Mesendoderm (in vitro differentiated cells): ENCODE data around the gene BACH1.

ENCODE experiments used
- DNase-seq: peaks from one replicate; pipeline ENCODE4 v3.0.0; 2013
- H2AK5ac ChIP-seq: 2 replicates; pipeline ENCODE4 v1.6.1; 2013; ENCODE audit warnings: low read length, inconsistent platforms
- H2BK120ac ChIP-seq: 2 replicates; pipeline ENCODE4 v1.6.1; 2013; ENCODE audit warnings: low read depth, mild to moderate bottlenecking, low read length, moderate library complexity, mixed read lengths
- H2BK15ac ChIP-seq: replicated peaks from 2 replicates; pipeline ENCODE4 v1.6.1; 2013; ENCODE audit warnings: low read depth, mild to moderate bottlenecking, moderate library complexity
- H2BK5ac ChIP-seq: 2 replicates; pipeline ENCODE4 v1.6.1; 2013; ENCODE audit warnings: low read length, inconsistent platforms
- H3K18ac ChIP-seq: 2 replicates; pipeline ENCODE4 v1.6.1; 2013; ENCODE audit warnings: mild to moderate bottlenecking, low read length, mixed read lengths
- H3K23ac ChIP-seq: one replicate; pipeline ENCODE4 v1.6.1; 2013; ENCODE audit warnings: low read length
- H3K27ac ChIP-seq: 2 replicates; pipeline ENCODE4 v1.5.1; 2013; ENCODE audit warnings: low read depth, mild to moderate bottlenecking, inconsistent platforms, low read length, moderate library complexity
- H3K27me3 ChIP-seq: 2 replicates; pipeline ENCODE4 v1.6.1; 2013; ENCODE audit warnings: low read length, control low read depth, mild to moderate bottlenecking, inconsistent platforms; ENCODE audit not compliant: insufficient read depth, poor library complexity
- H3K36me3 ChIP-seq: 2 replicates; pipeline ENCODE4 v1.6.1; 2013; ENCODE audit warnings: low read length, inconsistent platforms; ENCODE audit not compliant: control insufficient read depth, insufficient read depth
- H3K4ac ChIP-seq: one replicate; pipeline ENCODE4 v1.6.1; 2013; ENCODE audit warnings: low read depth, mild to moderate bottlenecking, low read length, moderate library complexity
- H3K4me1 ChIP-seq: 2 replicates; pipeline ENCODE4 v1.6.1; 2013; ENCODE audit warnings: low read depth, low read length, inconsistent platforms; ENCODE audit not compliant: control insufficient read depth
- H3K4me2 ChIP-seq: 2 replicates; pipeline ENCODE4 v1.6.1; 2013; ENCODE audit warnings: low read length
- H3K4me3 ChIP-seq: 2 replicates; pipeline ENCODE4 v1.5.1; 2013; ENCODE audit warnings: mild to moderate bottlenecking, low read length
- H3K56ac ChIP-seq: one replicate; pipeline ENCODE4 v1.6.1; 2013; ENCODE audit warnings: low read length
- H3K79me1 ChIP-seq: 2 replicates; pipeline ENCODE4 v1.6.1; 2013; ENCODE audit warnings: low read length, inconsistent platforms
- H3K79me2 ChIP-seq: 2 replicates; pipeline ENCODE4 v1.6.1; 2013; ENCODE audit warnings: mild to moderate bottlenecking, low read length; ENCODE audit not compliant: control insufficient read depth, insufficient read depth
- H3K9ac ChIP-seq: 2 replicates; pipeline ENCODE4 v1.6.1; 2013; ENCODE audit warnings: low read length, inconsistent platforms
- H4K5ac ChIP-seq: one replicate; pipeline ENCODE4 v1.6.1; 2013; ENCODE audit warnings: low read length
- H4K8ac ChIP-seq: one replicate; pipeline ENCODE4 v1.6.1; 2013; ENCODE audit warnings: low read depth, mild to moderate bottlenecking, control low read depth, low read length, moderate library complexity
- WGBS: extraction: QIAGEN DNeasy Blood & Tissue Kit; methylation state at CpG from one replicate; pipeline ENCODE4 v1.1.7; 2013; ENCODE audit warnings: low lambda C conversion rate, missing lambda C conversion rate; ENCODE audit not compliant: insufficient coverage; ENCODE audit errors: extremely low coverage; 5-methylcytosine and 5-hydroxymethylcytosine counted together

Gene BACH1

GRCh38 chr21:29295066-29295650, 3.6 kb upstream of the BACH1 start:
- H3K56ac ChIP-seq: no peak overlapping the region
- no peak overlapping the region for H4K5ac ChIP-seq
- peaks cover 4% of the 10 kb centered on the region for H3K79me1 ChIP-seq
- no peak overlapping the region for H3K4me2 ChIP-seq
- no CpG with 5 or more reads among the region's 9 CpGs for WGBS
- no peak overlapping the region for H2BK120ac ChIP-seq
- no peak overlapping the region for H3K4ac ChIP-seq
- no peak overlapping the region for H2BK5ac ChIP-seq
- H3K4me1 ChIP-seq: no peaks in the 10 kb centered on the region
- H3K79me2 ChIP-seq: peaks cover 9% of the 10 kb centered on the region
- H2BK15ac ChIP-seq: no peak overlapping the region
- H3K36me3 ChIP-seq: no peaks in the 10 kb centered on the region
- no peak overlapping the region for H3K23ac ChIP-seq
- no peak for DNase-seq
- no peak overlapping the region for H2AK5ac ChIP-seq
- H3K18ac ChIP-seq: no peak overlapping the region
- H3K9ac ChIP-seq: no peak overlapping the region
- H3K27ac ChIP-seq: no peak overlapping the region
- H3K4me3 ChIP-seq: no peak overlapping the region
- H4K8ac ChIP-seq: no peak overlapping the region
- H3K27me3 ChIP-seq: no peaks in the 10 kb centered on the region

DNA sequence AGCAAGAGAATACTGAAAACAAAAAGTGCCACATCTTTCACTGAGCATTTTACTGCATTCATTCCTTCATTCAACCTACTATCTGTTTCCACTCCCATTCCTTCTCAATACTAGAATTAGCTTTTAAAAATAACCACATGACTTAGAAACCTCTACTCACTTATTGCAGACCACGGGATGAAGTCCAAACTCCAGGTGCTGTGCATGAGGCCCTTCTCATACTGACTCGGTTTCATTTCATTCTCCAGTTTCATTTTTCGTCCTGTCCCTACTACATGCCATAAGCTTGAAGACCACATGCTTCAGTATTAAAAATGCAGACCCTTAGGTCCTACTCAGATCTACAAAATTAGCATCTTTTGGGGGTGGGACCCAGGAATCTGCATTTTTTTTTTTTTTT, 2.3 kb upstream of the BACH1 start:
- Histone ChIP-seq H3K18ac (no peak overlapping the region), H4K8ac (no peak overlapping the region), H3K79me1 (peaks cover 7% of the 10 kb centered on the region), H2BK120ac (no peak overlapping the region), H3K36me3 (no peaks in the 10 kb centered on the region), H3K27ac (no peak overlapping the region), H3K56ac (no peak overlapping the region), H2BK15ac (no peak overlapping the region), H3K9ac (no peak overlapping the region), H4K5ac (no peak overlapping the region), H3K27me3 (no peaks in the 10 kb centered on the region), H3K4me2 (no peak overlapping the region), H2AK5ac (no peak overlapping the region), H3K4me3 (no peak overlapping the region), H3K4ac (no peak overlapping the region), H3K4me1 (peaks cover 3% of the 10 kb centered on the region), H3K23ac (no peak overlapping the region), H3K79me2 (peaks cover 19% of the 10 kb centered on the region), H2BK5ac (no peak overlapping the region)
- no peak for DNase-seq
- WGBS: no CpG with 5 or more reads among the region's 3 CpGs

DNA sequence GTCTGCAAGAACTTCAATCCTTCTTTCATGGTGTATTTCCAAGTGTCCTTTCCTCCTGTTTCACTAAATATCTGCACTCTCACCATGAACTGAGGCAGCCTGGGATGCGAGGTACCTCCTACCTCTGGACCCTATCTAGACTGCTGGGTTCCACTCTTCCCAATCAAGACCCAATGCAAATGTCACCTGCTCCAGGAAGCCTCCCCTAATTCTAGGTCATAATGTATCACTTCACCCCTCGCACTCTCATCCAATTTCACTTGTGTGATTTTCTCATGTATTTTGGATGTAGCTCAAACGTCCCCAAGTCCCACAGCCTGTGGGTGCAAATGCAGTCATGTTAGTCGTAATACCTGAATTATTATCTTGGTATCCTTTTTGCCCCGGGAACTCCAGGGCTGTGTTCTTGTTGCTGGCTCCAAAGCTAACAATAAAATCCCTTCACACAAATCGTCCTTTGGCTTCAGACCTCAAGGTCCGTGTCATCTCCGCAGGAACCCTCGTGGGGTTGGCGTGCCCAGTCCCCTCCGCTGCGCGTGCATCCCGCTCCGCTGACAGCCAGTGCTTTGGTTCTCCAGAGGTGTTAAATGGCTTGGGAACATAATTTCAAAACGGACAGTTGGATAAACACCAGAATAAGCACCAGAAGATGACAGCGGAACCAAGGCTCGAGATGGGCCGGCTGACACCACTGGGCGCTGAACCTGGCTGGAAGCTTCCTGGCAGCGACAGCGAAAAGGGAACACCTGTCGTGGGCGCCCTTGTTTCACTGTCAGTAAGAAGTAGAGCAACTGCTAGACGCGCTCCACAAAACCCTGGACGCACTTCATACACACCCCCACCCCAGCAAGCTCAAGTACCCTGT, 1.0 kb upstream of the BACH1 start:
- Histone ChIP-seq H4K8ac (no peak overlapping the region), H3K27me3 (no peaks in the 10 kb centered on the region), H2AK5ac (no peak overlapping the region), H3K56ac (peak overlapping the region; percentile 89), H2BK15ac (no peak overlapping the region), H3K4me2 (peak overlapping the region; percentile 83), H3K36me3 (no peaks in the 10 kb centered on the region), H3K4ac (no peak overlapping the region), H3K9ac (peak overlapping the region; percentile 75), H2BK120ac (no peak overlapping the region), H3K4me3 (peak overlapping the region; percentile 55), H3K79me1 (peaks cover 14% of the 10 kb centered on the region), H3K79me2 (peaks cover 31% of the 10 kb centered on the region), H3K23ac (peak overlapping the region; percentile 45), H3K27ac (no peak overlapping the region), H3K18ac (no peak overlapping the region), H2BK5ac (no peak overlapping the region), H3K4me1 (peaks cover 10% of the 10 kb centered on the region), H4K5ac (no peak overlapping the region)
- WGBS: no CpG with 5 or more reads among the region's 27 CpGs
- no peak for DNase-seq

- peak; percentile 61 for DNase-seq
Observed at GRCh38 chr21:29299046-29299915, 559 bp downstream of the BACH1 start.

DNA sequence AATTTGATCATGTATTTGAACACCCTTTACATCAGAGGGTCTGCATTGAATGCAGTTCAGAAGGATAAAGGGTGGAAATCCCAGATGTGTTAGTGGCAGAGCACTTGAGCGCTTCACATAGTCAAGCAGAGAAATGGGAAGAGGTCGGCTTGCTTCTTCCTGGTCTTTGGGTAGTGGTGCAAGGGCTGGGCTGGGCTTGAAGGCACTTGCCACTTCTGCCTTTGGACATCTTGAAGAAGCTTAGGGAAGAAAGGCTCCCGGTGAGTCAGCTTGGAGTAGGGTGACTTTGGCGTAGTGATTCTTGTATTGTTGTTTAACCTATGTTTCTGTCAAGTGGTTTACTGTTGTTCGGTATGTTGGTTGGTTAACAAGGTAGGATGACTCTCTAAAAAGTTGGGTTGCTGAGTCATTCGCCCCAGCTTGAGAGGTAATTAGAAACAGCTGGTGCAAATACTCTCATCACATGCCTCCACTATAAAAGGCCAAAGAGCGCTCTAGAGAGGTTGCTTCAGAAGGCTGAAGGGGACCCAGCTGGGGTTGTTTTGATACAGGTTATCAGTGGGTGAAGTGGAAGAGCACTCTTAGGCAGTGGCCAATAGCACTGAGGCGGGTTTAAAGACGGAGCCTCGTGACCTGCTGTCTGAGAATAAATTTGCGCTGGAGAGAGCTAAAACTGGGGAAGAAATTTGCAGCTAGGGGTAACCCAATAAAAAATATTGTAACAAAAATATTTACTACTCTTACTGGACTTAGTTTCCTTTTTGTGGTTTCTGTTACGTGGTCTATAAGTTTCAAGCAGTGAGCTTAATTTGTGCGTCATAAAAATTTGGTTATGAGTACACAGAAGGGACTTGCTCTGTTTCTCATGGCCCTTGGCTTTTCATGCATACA, 1.4 kb downstream of the BACH1 start:
- peak; percentile 89 for DNase-seq
- H3K56ac ChIP-seq: peak overlapping the region; percentile 98
- peak overlapping the region; percentile 99 for H3K4me2 ChIP-seq
- H3K36me3 ChIP-seq: no peaks in the 10 kb centered on the region
- no peak overlapping the region for H4K8ac ChIP-seq
- peak overlapping the region; percentile 87 for H3K4me3 ChIP-seq
- no peak overlapping the region for H2BK15ac ChIP-seq
- no peak overlapping the region for H4K5ac ChIP-seq
- no peaks in the 10 kb centered on the region for H3K27me3 ChIP-seq
- H2BK120ac ChIP-seq: no peak overlapping the region
- no peak overlapping the region for H3K23ac ChIP-seq
- H3K18ac ChIP-seq: no peak overlapping the region
- peak overlapping the region; percentile 75 for H3K9ac ChIP-seq
- H3K27ac ChIP-seq: peak overlapping the region; percentile 34
- H3K79me2 ChIP-seq: peaks cover 50% of the 10 kb centered on the region
- H3K4me1 ChIP-seq: peaks cover 14% of the 10 kb centered on the region
- peaks cover 18% of the 10 kb centered on the region for H3K79me1 ChIP-seq
- no peak overlapping the region for H3K4ac ChIP-seq
- WGBS: no CpG with 5 or more reads among the region's 13 CpGs
- no peak overlapping the region for H2BK5ac ChIP-seq
- H2AK5ac ChIP-seq: peak overlapping the region; percentile 69

More at GRCh38 chr21:29299046-29299915, 559 bp downstream of the BACH1 start:
- Histone ChIP-seq H2BK15ac (peak overlapping the region; percentile 15), H3K18ac (peak overlapping the region; percentile 97), H3K36me3 (no peaks in the 10 kb centered on the region), H3K9ac (peak overlapping the region; percentile 75), H3K23ac (peak overlapping the region; percentile 87), H3K4me1 (peaks cover 12% of the 10 kb centered on the region), H2AK5ac (peak overlapping the region; percentile 29), H3K4me2 (peak overlapping the region; percentile 99), H3K4me3 (peak overlapping the region; percentile 87), H3K79me2 (peaks cover 43% of the 10 kb centered on the region), H2BK120ac (no peak overlapping the region), H2BK5ac (no peak overlapping the region), H3K27ac (peak overlapping the region; percentile 34), H3K27me3 (no peaks in the 10 kb centered on the region), H3K56ac (peak overlapping the region; percentile 98), H4K5ac (no peak overlapping the region), H3K4ac (peak overlapping the region; percentile 60), H4K8ac (no peak overlapping the region), H3K79me1 (peaks cover 18% of the 10 kb centered on the region)
- WGBS: no CpG with 5 or more reads among the region's 75 CpGs
